ENCODE measurements around the gene NMNAT2. TPM values are rescaled to one million over a fixed set of nuclear protein-coding genes. Genes with fewer than 3 reads are reported as not detected.

Gene NMNAT2
- total and polyA plus RNA-seq, 12 donors, result 0.35 to 6.1 (median 2.9) TPM

DNA sequence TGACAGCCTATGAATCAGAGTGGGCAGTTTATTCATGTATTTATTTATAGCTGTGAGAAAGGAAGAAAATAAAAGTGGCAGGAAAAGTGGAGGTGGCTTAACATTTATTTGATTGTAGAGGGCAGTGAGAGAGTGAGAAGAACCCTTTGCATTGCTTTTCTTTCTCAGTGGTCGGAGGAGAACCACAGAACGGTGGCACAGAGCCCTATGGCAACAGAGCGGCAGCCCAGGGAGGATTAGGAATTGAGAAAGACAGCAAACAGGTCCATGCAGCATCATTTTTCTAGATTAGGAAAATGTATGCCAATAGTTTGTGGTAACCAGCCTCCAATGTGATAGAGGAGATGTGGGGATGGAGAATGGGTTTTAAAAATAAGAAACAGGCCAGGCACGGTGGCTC, 53.1 kb downstream of the NMNAT2 start:
- Histone ChIP-seq H3K27ac (no peak overlapping the region), H3K4me1 (replicated peaks in 1 of 2) (no peaks in the 10 kb centered on the region), H3K4me3 (no peak overlapping the region), H3K36me3 (replicated peaks in 1 of 2) (no peaks in the 10 kb centered on the region), H3K27me3 (no peaks in the 10 kb centered on the region), H3K9me3 (replicated peaks in 1 of 3) (no peaks in the 10 kb centered on the region)
- TF ChIP-seq POLR2A (IDR thresholded peaks at IDR 0.05), result no peak
- TF ChIP-seq, protein P1, sequence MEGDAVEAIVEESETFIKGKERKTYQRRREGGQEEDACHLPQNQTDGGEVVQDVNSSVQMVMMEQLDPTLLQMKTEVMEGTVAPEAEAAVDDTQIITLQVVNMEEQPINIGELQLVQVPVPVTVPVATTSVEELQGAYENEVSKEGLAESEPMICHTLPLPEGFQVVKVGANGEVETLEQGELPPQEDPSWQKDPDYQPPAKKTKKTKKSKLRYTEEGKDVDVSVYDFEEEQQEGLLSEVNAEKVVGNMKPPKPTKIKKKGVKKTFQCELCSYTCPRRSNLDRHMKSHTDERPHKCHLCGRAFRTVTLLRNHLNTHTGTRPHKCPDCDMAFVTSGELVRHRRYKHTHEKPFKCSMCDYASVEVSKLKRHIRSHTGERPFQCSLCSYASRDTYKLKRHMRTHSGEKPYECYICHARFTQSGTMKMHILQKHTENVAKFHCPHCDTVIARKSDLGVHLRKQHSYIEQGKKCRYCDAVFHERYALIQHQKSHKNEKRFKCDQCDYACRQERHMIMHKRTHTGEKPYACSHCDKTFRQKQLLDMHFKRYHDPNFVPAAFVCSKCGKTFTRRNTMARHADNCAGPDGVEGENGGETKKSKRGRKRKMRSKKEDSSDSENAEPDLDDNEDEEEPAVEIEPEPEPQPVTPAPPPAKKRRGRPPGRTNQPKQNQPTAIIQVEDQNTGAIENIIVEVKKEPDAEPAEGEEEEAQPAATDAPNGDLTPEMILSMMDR (IDR thresholded peaks at IDR 0.05), result no peak
- DNase-seq, result no peak
- WGBS, 4 donors, result 86 to 93% (median 92%) methylated on average over 4 of the region's 4 CpGs
- intact Hi-C loops (cut with DNase I), result no loop called here

DNA sequence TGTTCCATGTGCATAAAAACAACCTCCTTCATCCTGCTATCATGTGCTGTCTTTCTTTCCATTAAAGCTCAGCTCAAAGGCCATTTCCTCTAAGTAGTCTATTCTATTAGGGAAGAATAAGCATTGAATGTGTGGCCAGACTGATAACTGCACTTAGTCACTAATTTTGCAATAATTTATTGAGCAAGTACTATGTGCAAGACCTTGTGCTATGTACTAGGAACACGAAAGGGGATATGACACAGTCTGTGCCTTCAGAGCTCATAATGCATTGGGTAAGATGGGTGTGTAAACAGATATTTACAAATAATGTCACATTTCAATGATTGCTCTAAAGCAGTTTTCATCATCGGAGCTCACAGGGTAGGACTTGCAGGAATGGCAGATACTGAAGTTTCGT, 54.2 kb downstream of the NMNAT2 start:
- no peak for DNase-seq
- Histone ChIP-seq H3K4me3 (no peak overlapping the region), H3K27me3 (no peaks in the 10 kb centered on the region), H3K27ac (no peak overlapping the region), H3K9me3 (replicated peaks in 1 of 3) (no peaks in the 10 kb centered on the region), H3K4me1 (replicated peaks in 1 of 2) (no peaks in the 10 kb centered on the region), H3K36me3 (replicated peaks in 1 of 2) (no peaks in the 10 kb centered on the region)
- TF ChIP-seq POLR2A (IDR thresholded peaks at IDR 0.05), result no peak
- TF ChIP-seq, protein P1 (IDR thresholded peaks at IDR 0.05), result no peak
- WGBS, 4 donors, result 65 to 73% (median 71%) methylated on average over 3 of the region's 3 CpGs
- intact Hi-C loops (cut with DNase I), result no loop called here

DNA sequence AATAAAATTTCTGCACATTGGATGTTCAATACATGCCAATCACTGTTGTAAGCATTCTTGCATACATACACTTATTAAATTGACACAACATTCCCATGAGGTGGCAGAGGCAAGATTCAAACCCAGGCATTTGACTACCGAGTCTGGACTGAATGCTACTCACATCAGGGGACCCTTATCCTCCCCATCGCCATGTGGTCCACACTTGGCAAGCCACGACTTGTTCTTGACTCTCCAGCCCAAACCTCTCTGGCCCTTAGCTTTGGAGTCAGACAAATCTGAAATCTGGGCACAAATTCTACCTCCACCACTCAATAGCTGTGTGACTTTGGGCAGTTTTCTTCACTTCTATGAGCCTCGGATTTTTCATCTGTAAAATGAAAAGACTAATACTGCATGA, 57.1 kb downstream of the NMNAT2 start:
- intact Hi-C loops (cut with DNase I), result no loop called here
- H3K27ac ChIP-seq, result no peak overlapping the region
- H3K36me3 ChIP-seq (replicated peaks in 1 of 2), result no peaks in the 10 kb centered on the region
- TF ChIP-seq POLR2A (IDR thresholded peaks at IDR 0.05), result no peak
- TF ChIP-seq, protein P1 (IDR thresholded peaks at IDR 0.05), result no peak
- H3K4me3 ChIP-seq, result no peak overlapping the region
- H3K9me3 ChIP-seq (replicated peaks in 1 of 3), result no peaks in the 10 kb centered on the region
- no peak for DNase-seq
- H3K27me3 ChIP-seq, result no peaks in the 10 kb centered on the region
- WGBS, 4 donors, result 70 to 77% (median 71%) methylated on average over 4 of the region's 4 CpGs
- H3K4me1 ChIP-seq (replicated peaks in 1 of 2), result no peaks in the 10 kb centered on the region

DNA sequence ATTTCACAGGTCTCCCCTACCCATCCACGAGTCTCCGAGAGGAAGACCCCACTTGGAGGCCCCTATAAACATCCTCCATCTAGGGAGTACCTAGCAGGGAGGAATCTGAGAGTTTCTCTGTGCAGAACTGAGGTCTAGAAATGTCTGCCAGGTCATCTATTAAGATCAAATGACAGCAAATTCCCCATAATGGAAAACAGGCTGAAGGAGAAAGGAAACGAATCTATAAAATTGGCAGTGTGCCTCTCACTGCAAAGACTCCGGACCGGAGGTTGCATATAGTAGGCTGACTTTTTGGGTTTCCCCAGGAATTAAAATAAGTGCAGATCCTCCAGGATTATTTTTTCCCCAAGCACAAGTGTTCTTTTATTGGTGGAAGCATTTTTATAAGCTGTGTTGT, 57.7 kb downstream of the NMNAT2 start:
- no peaks in the 10 kb centered on the region for H3K27me3 ChIP-seq
- TF ChIP-seq POLR2A (IDR thresholded peaks at IDR 0.05), result no peak
- TF ChIP-seq, protein P1 (IDR thresholded peaks at IDR 0.05), result no peak
- no peak overlapping the region for H3K4me3 ChIP-seq
- WGBS, 4 donors, result 55 to 66% (median 60%) methylated on average over 5 of the region's 5 CpGs
- intact Hi-C loops (cut with DNase I), result no loop called here
- no peak for DNase-seq
- H3K4me1 ChIP-seq (replicated peaks in 1 of 2), result no peaks in the 10 kb centered on the region
- no peak overlapping the region for H3K27ac ChIP-seq
- H3K9me3 ChIP-seq (replicated peaks in 1 of 3), result no peaks in the 10 kb centered on the region
- no peaks in the 10 kb centered on the region for H3K36me3 ChIP-seq (replicated peaks in 1 of 2)

Data from adrenal gland (tissue), 12 donors.